ENCODE data around the gene MYH15. TPM values are rescaled to one million over a fixed set of nuclear protein-coding genes. Genes with fewer than 3 reads are reported as not detected.

MYH15 gene
- total and polyA plus RNA-seq, 8 donors, result 0.03 to 0.19 (median 0.06) TPM; not detected in 3

GRCh38 chr3:108468577-108468976 lies 41.8 kb downstream of the MYH15 start:
- Histone ChIP-seq H3K4me3 (no peak overlapping the region), H3K9me3 (no peaks in the 10 kb centered on the region), H3K27ac (no peak overlapping the region), H3K4me1 (no peaks in the 10 kb centered on the region), H3K27me3 (no peaks in the 10 kb centered on the region), H3K36me3 (no peaks in the 10 kb centered on the region)
- FAIRE-seq, result no peak
- WGBS, 2 donors, result 48 to 56% methylated on average over 4 of the region's 4 CpGs
- TF ChIP-seq CTCF (IDR thresholded peaks at IDR 0.05), result no peak
- no peak for ATAC-seq
- no peak for DNase-seq
- intact Hi-C loops (cut with DNase I), result no loop called here

- intact Hi-C loops (cut with DNase I), result no loop called here
- no peaks in the 10 kb centered on the region for H3K9me3 ChIP-seq
- no peak for ATAC-seq
- H3K27me3 ChIP-seq, result no peaks in the 10 kb centered on the region
- TF ChIP-seq CTCF (IDR thresholded peaks at IDR 0.05), result no peak
- no peak for FAIRE-seq
- no peaks in the 10 kb centered on the region for H3K4me1 ChIP-seq
- no peaks in the 10 kb centered on the region for H3K36me3 ChIP-seq
- no peak overlapping the region for H3K4me3 ChIP-seq
- H3K27ac ChIP-seq, result no peak overlapping the region
- WGBS, 2 donors, result 67 to 78% methylated on average over 2 of the region's 2 CpGs
- no peak for DNase-seq
Measured at GRCh38 chr3:108462899-108463298, 47.5 kb downstream of the MYH15 start.

- DNase-seq, result no peak
- WGBS, 2 donors, result 47 to 48% methylated on average over 5 of the region's 5 CpGs
- intact Hi-C loops (cut with DNase I), result no loop called here
- no peak for ATAC-seq
- no peaks in the 10 kb centered on the region for H3K27me3 ChIP-seq
- no peaks in the 10 kb centered on the region for H3K36me3 ChIP-seq
- H3K9me3 ChIP-seq, result no peaks in the 10 kb centered on the region
- TF ChIP-seq CTCF (IDR thresholded peaks at IDR 0.05), result no peak
- no peak overlapping the region for H3K4me3 ChIP-seq
- no peak overlapping the region for H3K27ac ChIP-seq
- no peaks in the 10 kb centered on the region for H3K4me1 ChIP-seq
- FAIRE-seq, result no peak
Measured at GRCh38 chr3:108461661-108462111, 48.7 kb downstream of the MYH15 start.

- FAIRE-seq, result no peak
- intact Hi-C loops (cut with DNase I), result no loop called here
Measured at GRCh38 chr3:108459225-108459624, 51.2 kb downstream of the MYH15 start.

More at GRCh38 chr3:108459225-108459624, 51.2 kb downstream of the MYH15 start:
- Histone ChIP-seq H3K27ac (no peak overlapping the region), H3K9me3 (no peaks in the 10 kb centered on the region), H3K27me3 (no peaks in the 10 kb centered on the region), H3K36me3 (no peaks in the 10 kb centered on the region), H3K4me3 (no peak overlapping the region), H3K4me1 (no peaks in the 10 kb centered on the region)
- ATAC-seq, result no peak
- no peak for DNase-seq
- no peak for TF ChIP-seq CTCF (IDR thresholded peaks at IDR 0.05)
